Tibial nerve (tissue), 4 donors: ENCODE measurements around the gene GPC5.

ENCODE experiments used
- EP300 ChIP-seq, 2 donors: sonication (generic); formaldehyde crosslinking; IDR thresholded peaks; one replicate each; pipeline ENCODE4 v1.6.1; 2017; ENCODE audit warnings: antibody characterized with exemption in 2 of 2, mild to moderate bottlenecking in 1 of 2
- TF ChIP-seq, protein P1 (sequence below), 5 experiments: fragments of 200-600 bp in 3 of 5; fragments of 450-650 bp in 2 of 5; sonication (generic) in 3 of 5; IDR thresholded peaks; one replicate each; pipeline ENCODE4 v1.5.1; 2016 to 2019; ENCODE audit warnings: antibody characterized with exemption in 5 of 5, mild to moderate bottlenecking in 3 of 5, moderate library complexity in 2 of 5

DNA sequence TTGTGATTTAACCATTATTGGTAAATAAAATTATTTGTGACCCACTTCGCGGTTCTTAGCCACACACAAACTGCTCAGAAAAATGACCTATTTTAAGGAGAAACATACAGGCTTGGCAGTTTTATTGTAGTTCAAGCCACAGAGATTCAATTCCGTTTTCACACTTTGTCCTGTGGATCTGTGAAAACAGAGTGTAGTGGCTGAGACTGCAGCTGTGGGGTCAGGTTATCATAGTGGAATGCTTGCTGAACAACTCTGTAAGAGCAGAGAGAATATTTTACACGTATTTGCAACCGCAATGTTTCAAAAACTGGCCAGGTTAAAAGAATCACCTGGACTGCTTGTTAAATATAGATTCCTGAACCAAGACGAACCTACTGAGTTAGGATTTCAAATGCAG is 292.5 kb downstream of the GPC5 start:
- TF ChIP-seq, protein P1, sequence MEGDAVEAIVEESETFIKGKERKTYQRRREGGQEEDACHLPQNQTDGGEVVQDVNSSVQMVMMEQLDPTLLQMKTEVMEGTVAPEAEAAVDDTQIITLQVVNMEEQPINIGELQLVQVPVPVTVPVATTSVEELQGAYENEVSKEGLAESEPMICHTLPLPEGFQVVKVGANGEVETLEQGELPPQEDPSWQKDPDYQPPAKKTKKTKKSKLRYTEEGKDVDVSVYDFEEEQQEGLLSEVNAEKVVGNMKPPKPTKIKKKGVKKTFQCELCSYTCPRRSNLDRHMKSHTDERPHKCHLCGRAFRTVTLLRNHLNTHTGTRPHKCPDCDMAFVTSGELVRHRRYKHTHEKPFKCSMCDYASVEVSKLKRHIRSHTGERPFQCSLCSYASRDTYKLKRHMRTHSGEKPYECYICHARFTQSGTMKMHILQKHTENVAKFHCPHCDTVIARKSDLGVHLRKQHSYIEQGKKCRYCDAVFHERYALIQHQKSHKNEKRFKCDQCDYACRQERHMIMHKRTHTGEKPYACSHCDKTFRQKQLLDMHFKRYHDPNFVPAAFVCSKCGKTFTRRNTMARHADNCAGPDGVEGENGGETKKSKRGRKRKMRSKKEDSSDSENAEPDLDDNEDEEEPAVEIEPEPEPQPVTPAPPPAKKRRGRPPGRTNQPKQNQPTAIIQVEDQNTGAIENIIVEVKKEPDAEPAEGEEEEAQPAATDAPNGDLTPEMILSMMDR (IDR thresholded peaks at IDR 0.05) = no peak
- TF ChIP-seq EP300 (IDR thresholded peaks at IDR 0.05) = no peak
